Psoas muscle (tissue), 8 donors: ENCODE results near the gene HOXA9. TPM values are rescaled to one million over a fixed set of nuclear protein-coding genes. Genes with fewer than 3 reads are reported as not detected.

Experiments
- ATAC-seq, 4 donors: fragments of 200-7000 bp; cut with Tn5 transposase; one replicate each; pipeline ENCODE4 v1.9.1; 2020; ENCODE audit warnings: moderate library complexity in 3 of 4, mild to moderate bottlenecking in 2 of 4
- DNase-seq, 2 donors: peaks; one replicate each; pipeline ENCODE4 v3.0.0-alpha.2; 2020
- H3K27ac ChIP-seq: fragments of 200-600 bp; one replicate; pipeline ENCODE4 v1.8.0; 2022
- H3K27me3 ChIP-seq, 3 donors: fragments of 200-600 bp in 1 of 3; one replicate each; pipeline versions ENCODE4 v1.6.1 to v1.8.0; 2013 to 2022; ENCODE audit warnings: low read length in 2 of 3, mild to moderate bottlenecking in 2 of 3, moderate library complexity in 1 of 3; ENCODE audit not compliant: insufficient read depth in 3 of 3
- H3K36me3 ChIP-seq, 2 donors: fragments of 200-600 bp in 1 of 2; one replicate each; pipeline versions ENCODE4 v1.6.1 to v1.8.0; 2013 to 2022; ENCODE audit warnings: low read depth in 1 of 2, mild to moderate bottlenecking in 1 of 2, moderate library complexity in 1 of 2; ENCODE audit not compliant: insufficient read depth in 1 of 2
- H3K4me1 ChIP-seq: fragments of 200-600 bp; one replicate; pipeline ENCODE4 v1.8.0; 2022
- H3K4me3 ChIP-seq: fragments of 200-600 bp; one replicate; pipeline ENCODE4 v1.8.0; 2022; ENCODE audit warnings: mild to moderate bottlenecking
- H3K9me3 ChIP-seq: fragments of 200-600 bp; one replicate; pipeline ENCODE4 v1.8.0; 2022
- CTCF ChIP-seq: fragments of 200-600 bp; IDR thresholded peaks from one replicate; pipeline ENCODE4 v1.8.0; 2022; ENCODE audit warnings: antibody characterized with exemption
- WGBS, 3 donors: extraction: QIAGEN DNeasy Blood & Tissue Kit; methylation state at CpG; one replicate each; pipeline versions ENCODE4 v1.1.6 to v1.1.7; 2013; 5-methylcytosine and 5-hydroxymethylcytosine counted together
- intact Hi-C, 2 donors: fragments of 100-400 bp; cut with DNase I; formaldehyde crosslinking; loops; one replicate each; pipeline versions ENCODE4 v1.11.0 to v1.14.2; 2022
- polyA plus RNA-seq, 3 donors: library from polyadenylated mRNA; stranded (reverse); fragments of 200-250 nt; gene quantifications; one replicate each; pipeline ENCODE4 v1.2.3, GENCODE V29; 2013
- total RNA-seq, 4 donors: library from RNA; stranded (reverse); fragmentation: NEBNext Ultra II Directional in 2 of 4; extraction: Animal tissue kit (Norgen Biotek cat#: 25700) in 2 of 4; gene quantifications; one replicate each; pipeline versions ENCODE4 v1.2.1 to v1.2.4, GENCODE V29; 2021 to 2023
- donor health status: healthy with polysubstance abuse.
- donor health status: DM: no; HTN: no; CAD: no; lungs with moderate emphysema.
- donor health status: Bipolar disorder and iron deficiency.
- donor health status: healthy.
- donor health status: DM: yes; HTN: yes; CAD: no.
- donor health status: DM: no; HTN: no; CAD: no.
- donor health status: DM: no; HTN: no; CAD: no.
- donor health status: DM: yes; HTN: yes; CAD: no.

Gene HOXA9
- total and polyA plus RNA-seq, 7 donors = 0.81 to 55.9 (median 16.0) TPM; not detected in 1

GRCh38 chr7:27209933-27210440 lies 44.6 kb upstream of the HOXA9 start:
- Histone ChIP-seq H3K4me1 (peaks cover 10% of the 10 kb centered on the region), H3K27me3 (peaks cover 0 to 79% (median 30%) of the 10 kb centered on the region in 3 donors), H3K4me3 (no peak overlapping the region), H3K9me3 (no peaks in the 10 kb centered on the region), H3K36me3 (no peaks in the 10 kb centered on the region), H3K27ac (no peak overlapping the region)
- 60 to 70% (median 61%) methylated on average over 11 of the region's 11 CpGs for WGBS, 3 donors
- no peak for TF ChIP-seq CTCF
- no peak for ATAC-seq
- intact Hi-C loops = loop anchor here in 1 of 2 donors (5.0 kb wide), 1 partner anchor 367 kb away; no protein-coding TSS in a partner anchor
- DNase-seq = no peak

DNA sequence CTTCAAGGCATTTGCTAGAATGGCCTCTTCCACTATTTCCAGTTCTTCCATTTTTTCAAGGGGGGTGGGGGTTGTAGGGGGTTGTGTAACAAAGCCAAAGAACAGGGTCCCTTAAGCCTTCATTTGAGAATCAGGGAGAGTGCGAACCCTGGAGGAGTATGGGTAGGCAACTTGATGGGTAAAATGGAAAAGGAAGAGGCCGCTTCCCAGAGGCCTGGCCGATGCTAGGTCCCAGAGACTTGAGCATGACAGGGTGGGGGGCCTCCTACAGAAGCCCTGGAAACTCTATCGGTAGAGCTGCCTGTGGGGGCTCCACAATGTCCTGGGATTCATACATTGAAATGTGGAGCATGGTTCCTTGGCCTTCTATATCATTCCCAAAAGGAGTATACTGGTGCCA lies 43.7 kb upstream of the HOXA9 start:
- intact Hi-C loops = no loop called here
- WGBS, 3 donors = 92 to 97% (median 93%) methylated on average over 4 of the region's 4 CpGs
- no peaks in the 10 kb centered on the region for H3K36me3 ChIP-seq
- H3K27ac ChIP-seq = no peak overlapping the region
- no peaks in the 10 kb centered on the region for H3K9me3 ChIP-seq
- no peak overlapping the region for H3K4me3 ChIP-seq
- no peak for TF ChIP-seq CTCF
- no peak for ATAC-seq
- DNase-seq = no peak
- peaks cover 14% of the 10 kb centered on the region for H3K4me1 ChIP-seq
- peaks cover 0 to 82% (median 39%) of the 10 kb centered on the region in 3 donors for H3K27me3 ChIP-seq

DNA sequence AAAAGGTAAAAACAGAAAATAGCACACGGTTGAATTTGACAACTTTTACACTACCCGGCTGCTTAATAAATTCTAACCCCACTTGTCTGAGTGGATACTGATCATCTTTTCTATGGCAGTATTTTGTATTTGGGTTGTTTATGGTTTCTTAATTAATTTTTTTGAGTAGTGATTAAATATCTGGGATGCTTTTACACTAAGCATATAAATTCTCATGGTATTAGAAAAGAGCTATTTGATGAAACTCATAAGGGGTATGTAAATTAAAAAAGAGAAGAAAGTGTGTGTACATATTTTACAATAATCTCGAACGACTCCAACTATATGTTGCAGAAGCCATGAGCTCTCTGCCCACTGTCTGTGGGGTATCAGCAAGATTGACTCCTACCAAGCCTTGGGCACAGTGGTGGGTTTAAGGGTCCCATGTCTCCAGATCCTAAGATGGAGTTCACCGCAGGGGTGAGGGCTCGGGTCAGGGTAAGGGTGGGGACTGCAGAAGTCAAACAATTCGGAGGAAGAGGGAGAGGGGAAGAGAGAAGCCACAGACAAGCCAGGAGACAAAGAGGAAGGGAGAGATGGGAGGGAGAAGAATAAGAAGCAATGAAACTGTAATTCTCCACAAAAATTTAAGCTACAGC lies 42.1 kb upstream of the HOXA9 start:
- Histone ChIP-seq H3K27me3 (peaks cover 0 to 84% (median 40%) of the 10 kb centered on the region in 3 donors), H3K4me3 (no peak overlapping the region), H3K9me3 (no peaks in the 10 kb centered on the region), H3K4me1 (peaks cover 14% of the 10 kb centered on the region), H3K36me3 (no peaks in the 10 kb centered on the region), H3K27ac (no peak overlapping the region)
- ATAC-seq (no peak), DNase-seq (no peak)
- WGBS, 3 donors = 70 to 76% (median 73%) methylated on average over 7 of the region's 7 CpGs
- no peak for TF ChIP-seq CTCF
- intact Hi-C loops = no loop called here

GRCh38 chr7:27205325-27206280 lies 40.3 kb upstream of the HOXA9 start:
- Histone ChIP-seq H3K4me3 (peak overlapping the region; percentile 50), H3K9me3 (no peaks in the 10 kb centered on the region), H3K36me3 (no peaks in the 10 kb centered on the region), H3K27ac (no peak overlapping the region), H3K4me1 (peaks cover 11% of the 10 kb centered on the region), H3K27me3 (peaks cover 0 to 84% (median 48%) of the 10 kb centered on the region in 3 donors)
- DNase-seq = no peak
- TF ChIP-seq CTCF = no peak
- peak in 1 of 4 donors; percentile 8 for ATAC-seq
- intact Hi-C loops = no loop called here
- WGBS, 3 donors = 13 to 21% (median 19%) methylated on average over 52 of the region's 52 CpGs
